Measurements from ENCODE around the gene MYNN.
"Not testable (repeated sequence)": the region's sequence is repeated elsewhere in the genome, so short reads cannot be mapped to it uniquely, and the experiment has no call there.

MYNN gene

DNA sequence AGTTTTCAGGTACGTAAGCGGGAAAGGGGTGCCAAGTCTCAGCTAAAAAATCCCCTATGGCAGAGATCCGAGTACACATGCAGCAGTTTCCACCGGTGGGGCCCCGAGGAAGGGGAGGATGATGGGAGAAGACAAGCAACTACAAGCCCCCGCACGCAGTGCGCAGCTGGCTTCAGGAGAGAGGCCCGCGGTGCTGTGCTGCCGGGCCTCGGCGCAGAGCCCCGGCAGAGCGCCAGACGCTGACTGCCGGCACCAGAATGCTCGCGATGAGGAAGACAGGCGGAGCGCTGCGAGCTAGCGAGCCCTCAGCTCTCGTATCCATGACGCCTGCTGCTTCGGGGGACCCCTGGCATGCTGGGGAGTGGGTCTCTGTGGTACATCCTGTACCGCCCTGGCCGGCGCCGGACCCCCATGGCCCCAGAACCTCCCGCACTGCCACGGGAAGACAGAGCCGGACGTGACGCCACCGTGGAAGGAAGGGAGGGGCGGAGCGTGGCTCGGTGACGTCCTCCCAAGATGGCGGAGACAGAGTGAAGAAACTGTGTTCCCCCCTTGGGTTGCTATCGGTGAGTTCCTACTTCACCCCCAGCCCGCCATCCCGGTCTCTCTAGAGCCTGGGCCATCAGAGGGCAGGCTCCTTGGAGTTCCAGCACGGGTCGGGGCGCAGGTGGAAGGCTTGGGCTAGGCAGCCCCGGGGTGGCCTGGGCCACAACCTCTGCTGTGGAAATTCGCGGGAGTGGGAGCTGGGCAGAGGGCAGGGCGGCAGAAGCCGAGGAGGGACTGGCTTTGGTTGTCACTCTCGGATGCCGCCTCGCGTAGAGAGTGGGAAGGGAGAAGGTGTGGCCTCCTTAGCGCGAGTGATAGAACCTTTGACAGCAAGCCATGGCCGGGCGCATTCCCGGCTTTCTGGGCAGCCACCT lies at the start of gene MYNN:
Gene MYNN, plus strand, starts transcription at position 500 of the 920 bp plus-strand sequence. CDS start 900 bp downstream, outside the sequence.
- peak; percentile 27 to 95 (median 89) for DNase-seq

DNA sequence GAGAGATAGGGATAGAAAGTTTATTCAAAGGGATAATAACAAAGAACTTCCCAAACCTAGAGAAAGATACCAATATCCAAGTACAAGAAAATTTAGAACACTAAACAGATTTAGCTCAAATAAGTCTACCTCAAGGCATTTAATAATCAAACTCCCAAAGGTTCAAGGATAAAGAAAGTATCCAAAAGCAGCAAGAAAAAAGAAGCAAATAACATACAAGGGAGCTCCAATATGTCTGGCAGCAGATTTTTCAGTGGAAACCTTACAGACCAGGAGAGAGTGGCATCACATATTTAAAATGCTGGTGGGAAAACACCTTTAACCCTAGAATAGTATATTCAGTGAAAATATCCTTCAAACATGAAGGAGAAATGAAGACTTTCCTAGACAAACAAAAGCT lies 41.3 kb upstream of the MYNN start:
- not testable (repeated sequence) for DNase-seq

- DNase-seq, result no peak
Observed at GRCh38 chr3:169739067-169739466, 34.1 kb upstream of the MYNN start.

DNA sequence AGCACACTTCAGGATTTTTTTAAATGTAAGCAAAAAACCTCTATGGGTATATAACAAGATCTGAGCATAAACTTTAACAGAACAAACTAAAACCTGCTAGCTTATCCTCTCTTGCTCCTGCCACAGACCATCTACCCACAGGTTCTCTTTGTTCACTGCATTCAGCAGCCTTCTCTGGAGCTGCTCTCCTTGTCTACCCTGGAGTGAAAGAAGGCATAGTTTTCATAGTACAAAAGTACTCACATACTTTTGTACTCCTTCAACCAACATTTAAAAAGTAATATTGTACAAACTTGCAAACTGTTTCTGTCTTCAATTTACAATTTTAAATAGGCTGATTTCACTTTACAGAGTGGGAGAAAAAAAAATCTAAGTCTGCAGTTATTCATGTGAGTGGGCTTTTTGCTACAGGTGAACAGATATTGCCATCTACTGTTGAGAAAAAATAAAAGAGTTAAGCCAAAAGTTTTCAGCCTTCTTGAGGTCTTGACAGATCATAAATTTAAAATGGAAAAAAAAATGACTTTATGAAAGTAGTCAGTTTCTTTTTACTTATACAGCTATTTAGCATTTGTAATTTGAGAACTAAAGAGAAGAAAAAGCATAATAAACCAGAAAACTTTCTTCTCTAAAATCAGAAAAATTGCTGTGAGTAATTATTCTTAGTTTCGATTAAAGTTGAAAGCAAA lies 28.7 kb upstream of the MYNN start:
- DNase-seq, result no peak

GRCh38 chr3:169746924-169747323 lies 26.3 kb upstream of the MYNN start:
- no peak for DNase-seq

DNA sequence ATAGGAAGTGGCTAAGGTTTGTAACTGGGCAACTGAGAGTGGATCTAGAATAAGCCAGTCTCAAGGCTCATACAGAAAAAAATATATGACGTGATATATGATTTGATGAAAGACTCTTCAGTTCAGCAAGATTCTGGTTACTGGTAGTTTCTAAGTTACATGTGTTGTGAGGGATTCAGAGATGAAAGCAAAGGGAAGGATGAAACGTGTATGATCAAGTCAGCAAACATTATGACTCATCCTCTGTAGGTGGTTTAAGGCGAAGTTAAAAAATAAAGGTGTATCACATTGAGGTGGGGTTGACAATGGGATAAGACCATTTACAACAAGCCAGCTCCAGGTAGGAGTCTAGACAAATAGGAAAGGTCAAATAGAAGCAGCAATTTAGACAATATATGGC lies 24.5 kb upstream of the MYNN start:
- no peak for DNase-seq

DNA sequence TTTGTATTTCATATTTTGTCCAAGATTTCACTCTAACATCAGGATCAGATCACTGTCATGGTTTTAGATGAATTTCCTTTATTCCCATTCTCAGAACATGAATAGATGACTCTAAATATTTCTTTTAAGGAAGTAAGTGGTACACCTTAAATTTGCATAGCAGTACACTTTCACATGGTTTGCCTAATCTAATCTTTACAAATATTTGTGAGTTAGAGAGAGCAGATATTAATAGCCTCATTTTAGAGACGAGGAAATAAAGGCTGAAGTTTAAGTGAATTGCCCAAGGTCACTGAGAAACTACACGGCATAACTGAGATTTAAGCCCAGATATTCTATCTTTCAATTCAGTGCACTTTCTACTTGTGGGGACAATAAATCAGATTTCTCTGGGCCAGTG lies 22.5 kb upstream of the MYNN start:
- DNase-seq, result no peak

DNA sequence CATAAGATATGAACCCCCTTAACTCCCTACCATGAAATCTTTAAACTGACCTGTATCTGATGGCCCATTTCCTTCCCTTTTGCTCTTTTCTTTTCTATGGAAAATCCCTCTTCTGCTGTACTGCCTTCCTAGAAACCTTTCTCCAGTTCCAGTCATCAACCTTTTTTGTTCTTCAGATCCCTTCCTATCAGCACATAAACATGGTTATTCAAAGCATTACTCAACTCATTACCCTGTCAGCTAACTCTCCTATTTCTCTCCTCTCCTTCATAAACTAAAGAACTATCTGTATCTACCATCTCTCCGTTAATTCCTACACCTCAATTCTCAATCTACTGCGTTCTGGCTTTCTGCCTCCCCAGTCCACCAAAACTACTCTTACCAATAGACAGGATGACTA lies 21.3 kb upstream of the MYNN start:
- no peak for DNase-seq

DNA sequence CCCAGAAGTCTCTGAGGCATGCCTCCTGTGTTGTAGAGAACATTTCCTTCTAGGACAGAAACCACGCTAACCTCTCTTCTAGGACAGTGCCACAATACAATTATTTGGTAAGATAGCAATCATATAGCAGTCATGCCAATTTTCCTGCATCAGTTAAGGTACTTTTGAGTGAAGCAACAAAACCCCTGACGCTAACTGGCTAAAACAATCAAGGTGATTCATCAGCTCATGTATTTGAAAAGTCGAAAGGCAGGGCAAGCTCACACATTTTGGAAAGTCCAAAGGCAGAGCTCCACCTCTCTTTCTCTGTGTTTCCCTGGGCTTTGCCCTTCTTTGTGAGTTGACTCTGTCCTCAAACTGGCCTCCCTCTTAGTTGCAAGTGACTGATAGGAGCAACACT lies 18.5 kb upstream of the MYNN start:
- no peak for DNase-seq

GRCh38 chr3:169755488-169755887 lies 17.7 kb upstream of the MYNN start:
- no peak for DNase-seq

- no peak for DNase-seq
Observed at GRCh38 chr3:169758359-169758994, 14.7 kb upstream of the MYNN start.

- no peak for DNase-seq
Observed at GRCh38 chr3:169759256-169759655, 13.9 kb upstream of the MYNN start.

- DNase-seq, result no peak
Observed at GRCh38 chr3:169760479-169760878, 12.7 kb upstream of the MYNN start.

DNA sequence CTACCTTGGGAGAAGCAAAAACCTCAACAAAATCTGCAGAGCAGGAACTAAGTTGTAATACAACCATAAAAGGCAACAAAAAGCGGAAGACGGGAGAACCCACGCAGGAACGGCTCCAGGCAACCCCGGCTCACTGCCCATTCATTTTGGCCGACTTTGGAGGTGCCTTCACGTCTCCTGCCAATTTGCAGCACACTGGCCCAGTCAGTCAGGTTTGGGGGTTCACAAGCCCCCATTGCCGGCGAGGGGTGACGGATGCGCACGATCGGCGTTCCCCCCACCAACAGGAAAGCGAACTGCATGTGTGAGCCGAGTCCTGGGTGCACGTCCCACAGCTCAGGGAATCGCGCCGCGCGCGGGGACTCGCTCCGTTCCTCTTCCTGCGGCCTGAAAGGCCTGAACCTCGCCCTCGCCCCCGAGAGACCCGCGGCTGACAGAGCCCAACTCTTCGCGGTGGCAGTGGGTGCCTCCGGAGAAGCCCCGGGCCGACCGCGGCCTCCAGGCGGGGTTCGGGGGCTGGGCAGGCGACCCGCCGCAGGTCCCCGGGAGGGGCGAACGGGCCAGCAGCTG lies 8.8 kb upstream of the MYNN start:
- DNase-seq, result peak in 52 of 56 donors; percentile 16 to 83 (median 66)

DNA sequence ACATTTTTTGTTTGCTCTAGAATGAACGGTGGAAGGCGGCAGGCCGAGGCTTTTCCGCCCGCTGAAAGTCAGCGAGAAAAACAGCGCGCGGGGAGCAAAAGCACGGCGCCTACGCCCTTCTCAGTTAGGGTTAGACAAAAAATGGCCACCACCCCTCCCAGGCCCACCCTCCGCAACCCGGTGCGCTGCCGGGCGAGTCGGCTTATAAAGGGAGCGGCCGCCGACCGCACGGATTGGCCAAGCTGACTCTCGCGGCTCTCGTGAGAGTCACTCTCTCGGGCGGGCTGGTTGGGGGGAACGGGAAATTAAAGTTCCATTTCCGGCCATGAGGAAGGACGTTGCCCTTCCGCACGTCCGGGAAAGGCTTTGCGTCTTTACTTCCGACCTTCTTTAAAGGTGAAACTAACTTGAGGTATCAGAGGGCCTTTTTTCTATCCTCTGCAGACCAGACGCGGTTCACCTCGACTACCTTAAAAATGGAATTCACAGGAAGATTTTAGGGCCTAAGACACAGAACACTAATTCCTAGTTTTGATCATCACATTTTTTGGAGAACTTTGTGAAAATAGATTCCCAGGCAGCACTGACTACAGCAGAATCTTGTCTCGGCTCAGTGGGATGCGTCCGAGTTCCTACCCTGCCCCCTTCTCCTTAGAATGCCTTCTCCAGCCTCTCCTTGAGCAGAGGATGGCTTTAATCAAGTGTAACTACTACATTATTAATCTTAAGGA lies 8.1 kb upstream of the MYNN start, which contains the start of gene TERC:
Gene TERC, minus strand, starts transcription at position 179 of the 731 bp plus-strand sequence.
- DNase-seq, result peak in 55 of 56 donors; percentile 34 to 94 (median 85)

DNA sequence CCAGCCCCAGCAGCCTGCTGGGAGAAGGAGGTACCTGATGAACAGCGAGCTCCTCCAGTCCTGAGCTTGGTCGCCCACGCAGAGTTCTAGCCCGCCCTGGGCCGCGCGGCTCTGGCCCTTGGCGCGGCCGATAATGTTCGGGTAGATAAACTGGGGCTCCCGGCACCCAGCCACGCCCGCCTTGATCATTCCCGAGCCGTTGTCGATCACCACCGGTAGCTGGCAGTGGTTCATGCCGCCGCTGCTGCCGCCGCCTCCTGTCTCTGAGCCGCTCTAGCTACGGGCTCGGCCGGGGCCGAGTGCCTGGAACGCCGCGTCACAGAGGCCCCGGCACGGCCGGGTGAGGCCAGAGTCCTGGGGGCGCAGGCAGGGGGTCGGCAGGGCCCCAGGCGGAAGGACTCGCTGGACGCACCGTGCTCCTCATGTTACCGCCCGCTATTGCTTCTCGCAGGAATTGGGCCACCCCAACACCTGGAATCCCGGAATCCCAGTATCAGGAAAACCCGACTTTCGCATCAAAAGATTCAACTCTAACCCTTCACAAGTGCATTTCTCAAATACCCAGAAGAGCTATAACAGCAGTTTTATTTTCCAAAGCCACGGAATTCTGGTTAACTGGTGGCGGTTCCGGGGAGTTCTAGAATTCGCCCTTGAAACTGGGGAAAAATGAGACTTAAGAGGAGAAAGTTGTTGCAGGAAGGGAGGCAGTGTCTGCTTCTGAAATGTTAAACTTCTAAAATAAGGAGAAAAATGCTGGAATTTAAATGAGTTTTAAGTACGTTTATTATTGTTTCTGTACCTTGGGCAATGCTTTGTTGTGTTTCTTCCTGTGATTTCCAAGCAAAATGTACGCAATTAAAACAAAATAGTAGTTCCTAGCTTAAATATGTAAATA lies 3.7 kb upstream of the MYNN start, which contains the start of gene ACTRT3:
Gene ACTRT3, minus strand, starts transcription at position 275 of the 895 bp plus-strand sequence. Its CDS starts 41 bp downstream, at position 234.
- DNase-seq, result peak in 43 of 56 donors; percentile 2 to 76 (median 47)

DNA sequence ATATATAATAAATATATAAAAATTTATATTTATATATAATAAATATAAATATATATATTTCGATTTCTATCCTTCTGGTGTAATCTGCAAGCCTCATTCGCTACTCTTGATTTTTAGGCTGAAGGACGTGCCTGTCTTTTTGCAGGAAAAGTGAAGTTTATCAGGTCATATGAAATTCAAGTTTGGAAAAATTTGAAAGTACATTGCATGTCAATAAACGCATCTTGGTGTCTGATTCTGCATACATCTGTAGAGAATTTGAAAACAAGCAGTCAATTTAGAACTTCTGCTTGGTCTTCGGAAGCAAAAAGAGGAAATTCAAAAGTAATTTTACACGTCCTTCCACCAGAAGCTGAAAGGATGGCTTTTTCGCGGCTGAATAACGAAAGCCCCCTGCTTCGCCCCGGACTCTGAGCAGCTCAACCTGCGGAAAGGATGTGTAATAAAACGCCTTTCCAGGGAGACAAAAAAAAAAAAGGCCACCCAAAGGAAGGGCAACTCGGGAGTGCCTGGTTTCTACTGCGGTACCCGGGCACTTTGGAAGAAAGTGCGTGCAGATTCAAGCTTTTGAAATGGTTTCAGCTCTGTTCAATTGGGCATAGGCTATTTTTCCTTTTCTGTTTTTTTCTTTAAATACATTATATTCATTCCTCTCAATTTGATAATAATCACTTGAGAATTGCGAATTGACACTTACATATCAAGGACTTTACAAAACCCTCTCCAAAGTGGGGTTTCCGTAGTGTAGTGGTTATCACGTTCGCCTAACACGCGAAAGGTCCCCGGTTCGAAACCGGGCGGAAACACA lies 1.5 kb upstream of the MYNN start:
- DNase-seq, result peak in 39 of 56 donors; percentile 5 to 74 (median 41)

GRCh38 chr3:169772305-169772896 lies 795 bp upstream of the MYNN start:
- peak in 43 of 56 donors; percentile 39 to 92 (median 79) for DNase-seq
